ENCODE results near the gene DACT2.

The DACT2 gene

GRCh38 chr6:168352096-168352495 is 32.5 kb upstream of the DACT2 start:
- DNase-seq (ENCODE audit: low read depth): no peak

GRCh38 chr6:168349718-168350210 is 30.2 kb upstream of the DACT2 start:
- DNase-seq (ENCODE audit: low read depth): no peak

GRCh38 chr6:168348186-168348585 is 28.6 kb upstream of the DACT2 start:
- no peak for DNase-seq (ENCODE audit: low read depth)

- no peak for DNase-seq (ENCODE audit: low read depth)
Measured at GRCh38 chr6:168347615-168348014, 28.0 kb upstream of the DACT2 start.

GRCh38 chr6:168347053-168347452 is 27.5 kb upstream of the DACT2 start:
- no peak for DNase-seq (ENCODE audit: low read depth)

GRCh38 chr6:168345896-168346754 is 26.5 kb upstream of the DACT2 start:
- no peak for DNase-seq (ENCODE audit: low read depth)

- DNase-seq (ENCODE audit: low read depth): no peak
Measured at GRCh38 chr6:168345266-168345665, 25.7 kb upstream of the DACT2 start.

GRCh38 chr6:168344338-168344737 is 24.8 kb upstream of the DACT2 start:
- no peak for DNase-seq (ENCODE audit: low read depth)

GRCh38 chr6:168343239-168344150 is 23.9 kb upstream of the DACT2 start:
- no peak for DNase-seq (ENCODE audit: low read depth)

GRCh38 chr6:168342636-168343035 is 23.1 kb upstream of the DACT2 start:
- no peak for DNase-seq (ENCODE audit: low read depth)

- no peak for DNase-seq (ENCODE audit: low read depth)
Measured at GRCh38 chr6:168341280-168341900, 21.8 kb upstream of the DACT2 start.

- DNase-seq (ENCODE audit: low read depth): no peak
Measured at GRCh38 chr6:168340819-168341218, 21.2 kb upstream of the DACT2 start.

- DNase-seq (ENCODE audit: low read depth): no peak
Measured at GRCh38 chr6:168338777-168339176, 19.2 kb upstream of the DACT2 start.

- no peak for DNase-seq (ENCODE audit: low read depth)
Measured at GRCh38 chr6:168336967-168337366, 17.4 kb upstream of the DACT2 start.

GRCh38 chr6:168333989-168334388 is 14.4 kb upstream of the DACT2 start:
- DNase-seq (ENCODE audit: low read depth): no peak

- DNase-seq (ENCODE audit: low read depth): no peak
Measured at GRCh38 chr6:168333491-168333890, 13.9 kb upstream of the DACT2 start.

- DNase-seq (ENCODE audit: low read depth): no peak
Measured at GRCh38 chr6:168333039-168333438, 13.5 kb upstream of the DACT2 start.

- no peak for DNase-seq (ENCODE audit: low read depth)
Measured at GRCh38 chr6:168332020-168332419, 12.4 kb upstream of the DACT2 start.

GRCh38 chr6:168331058-168331457 is 11.5 kb upstream of the DACT2 start:
- DNase-seq (ENCODE audit: low read depth): no peak

GRCh38 chr6:168330403-168330802 is 10.8 kb upstream of the DACT2 start:
- no peak for DNase-seq (ENCODE audit: low read depth)

GRCh38 chr6:168328086-168328485 is 8.5 kb upstream of the DACT2 start:
- DNase-seq (ENCODE audit: low read depth): no peak
